Stimulated activated CD8-positive, alpha-beta memory T cell treated with anti-CD3 and anti-CD28 coated beads, Interleukin-7, amount 100 ng/mL, for 1 hour (primary cell): ENCODE data around the gene TBC1D22B.

Source experiments
- DNase-seq, 2 donors: peaks; one replicate each; pipeline ENCODE4 v3.0.0-alpha.2; 2020; ENCODE audit warnings: low read depth in 2 of 2

TBC1D22B gene, protein sequence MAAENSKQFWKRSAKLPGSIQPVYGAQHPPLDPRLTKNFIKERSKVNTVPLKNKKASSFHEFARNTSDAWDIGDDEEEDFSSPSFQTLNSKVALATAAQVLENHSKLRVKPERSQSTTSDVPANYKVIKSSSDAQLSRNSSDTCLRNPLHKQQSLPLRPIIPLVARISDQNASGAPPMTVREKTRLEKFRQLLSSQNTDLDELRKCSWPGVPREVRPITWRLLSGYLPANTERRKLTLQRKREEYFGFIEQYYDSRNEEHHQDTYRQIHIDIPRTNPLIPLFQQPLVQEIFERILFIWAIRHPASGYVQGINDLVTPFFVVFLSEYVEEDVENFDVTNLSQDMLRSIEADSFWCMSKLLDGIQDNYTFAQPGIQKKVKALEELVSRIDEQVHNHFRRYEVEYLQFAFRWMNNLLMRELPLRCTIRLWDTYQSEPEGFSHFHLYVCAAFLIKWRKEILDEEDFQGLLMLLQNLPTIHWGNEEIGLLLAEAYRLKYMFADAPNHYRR

DNA sequence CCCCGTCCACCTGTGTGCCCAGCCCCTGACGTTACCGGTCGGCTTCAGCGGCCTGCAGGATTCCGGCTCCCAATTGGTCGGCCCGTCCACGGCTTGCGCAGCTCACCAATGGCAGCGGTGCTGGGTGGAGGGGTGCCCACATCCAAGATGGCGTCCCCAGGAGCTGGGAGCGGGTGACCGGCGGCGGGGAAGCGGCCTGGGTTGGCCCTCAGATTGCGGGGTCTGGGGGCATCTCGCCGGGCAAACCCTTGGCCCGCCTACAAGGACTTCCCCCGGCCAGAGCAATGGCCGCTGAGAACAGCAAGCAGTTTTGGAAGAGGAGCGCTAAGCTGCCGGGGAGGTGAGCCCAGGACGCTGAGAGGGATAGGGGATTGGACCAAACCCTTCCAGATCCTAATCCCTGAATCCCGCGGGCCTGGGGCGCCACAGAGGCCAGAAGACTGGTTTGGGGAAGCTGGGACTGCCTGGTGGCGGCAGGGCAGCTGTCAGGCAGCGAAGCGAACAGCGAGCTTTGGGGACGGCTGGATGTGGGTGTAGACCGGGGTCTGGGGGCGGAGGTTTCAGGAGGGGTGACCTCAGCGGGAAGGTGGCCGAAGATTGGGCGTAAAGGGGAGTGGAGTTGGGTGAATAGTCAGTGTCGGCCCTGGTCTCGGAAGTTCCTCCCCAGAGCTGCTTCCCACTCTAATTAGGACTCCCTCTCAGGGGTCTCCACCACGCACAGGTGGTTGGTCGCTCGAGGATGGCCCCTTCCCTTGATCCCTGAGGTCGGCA, at the start of gene TBC1D22B, which contains the start of gene TMEM217:
TBC1D22B (plus strand) TSS at position 139 of the 771 bp plus-strand sequence; CDS start at position 285, 146 bp downstream.
TMEM217 (minus strand) TSS at position 511 of the 771 bp plus-strand sequence. CDS start 39,114 bp downstream, outside the sequence.
- DNase-seq, result peak; percentile 86 to 94

DNA sequence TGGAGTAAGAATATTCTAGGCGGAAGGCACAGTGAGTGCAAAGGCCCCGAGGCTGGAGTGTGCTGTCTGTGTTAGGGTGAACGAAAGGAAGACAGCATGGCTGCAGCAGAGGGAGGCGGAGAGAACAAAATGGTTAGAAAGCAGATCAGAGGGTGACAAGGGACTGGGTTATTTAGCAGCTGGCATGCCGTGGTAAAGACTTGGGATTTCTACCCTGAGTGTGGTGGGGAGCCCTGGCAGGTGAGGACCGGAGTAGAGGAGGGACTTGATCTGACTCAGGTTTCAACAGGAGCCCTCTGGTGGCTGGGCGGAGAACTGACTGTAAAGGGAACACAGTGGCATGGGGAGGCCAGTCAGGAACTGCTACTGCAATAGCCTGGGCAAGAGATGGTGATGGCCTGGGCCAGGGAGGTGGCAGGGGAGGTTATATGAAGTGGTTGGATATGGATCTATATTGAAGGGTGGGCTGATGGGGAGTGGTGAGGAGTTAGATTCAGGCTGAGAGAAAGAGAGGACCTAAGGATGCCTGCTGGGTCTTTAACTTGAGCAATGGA, 49.6 kb upstream of the TBC1D22B start:
- peak; percentile 70 to 86 for DNase-seq

DNA sequence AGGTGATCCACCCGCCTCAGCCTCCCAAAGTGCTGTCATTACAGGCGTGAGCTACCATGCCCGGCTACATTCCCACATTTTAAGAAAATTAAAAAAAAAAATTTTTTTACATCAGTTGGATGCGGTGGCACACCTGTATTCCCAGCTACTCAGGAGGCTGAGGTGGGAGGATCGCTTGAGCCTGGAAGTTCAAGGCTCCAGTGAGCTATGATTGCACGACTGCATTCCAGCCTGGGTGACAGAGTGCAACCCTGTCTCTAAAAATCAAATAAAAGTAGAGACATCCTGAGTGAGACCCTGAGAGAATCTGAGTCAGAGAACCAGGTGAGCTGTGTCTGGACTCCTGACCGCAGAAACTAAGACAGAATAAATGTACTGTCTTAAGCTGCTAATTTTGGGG, 48.8 kb upstream of the TBC1D22B start:
- no peak for DNase-seq

DNA sequence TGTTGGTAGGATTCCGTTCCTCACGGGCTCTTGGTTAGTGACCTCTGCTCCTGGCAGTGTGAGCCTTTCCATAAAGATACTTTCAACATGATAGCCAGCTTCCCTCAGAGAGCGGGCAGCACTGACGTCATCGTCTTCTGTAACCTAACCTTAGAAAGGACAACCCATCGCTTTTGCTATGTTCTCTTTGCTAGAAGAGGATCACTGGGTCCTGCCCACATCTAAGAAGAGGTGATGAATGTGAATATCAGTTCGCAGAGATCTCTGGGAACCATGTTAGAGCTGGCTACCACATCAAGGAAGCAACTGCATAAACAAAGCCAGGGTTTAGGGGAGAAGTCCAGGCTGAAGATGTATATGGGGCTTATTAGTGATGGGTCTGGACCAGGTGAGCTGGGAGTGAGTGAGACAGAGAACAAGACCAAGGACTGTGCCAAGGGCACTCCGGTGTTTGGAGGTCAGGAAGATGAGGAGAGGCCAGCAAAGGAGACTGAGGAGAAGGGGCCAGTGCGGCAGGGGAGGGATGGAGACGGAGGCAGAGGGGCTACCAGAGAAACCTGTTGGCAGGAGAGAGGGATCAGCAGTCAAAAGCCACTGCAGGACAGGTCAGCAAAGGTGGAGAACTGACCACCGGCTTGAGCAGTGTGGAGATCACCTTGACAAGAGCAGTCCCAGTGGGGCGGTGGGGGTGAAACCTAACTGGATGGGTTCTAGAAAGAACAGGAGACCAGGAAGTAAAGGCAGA, 47.9 kb upstream of the TBC1D22B start:
- DNase-seq, result no peak

DNA sequence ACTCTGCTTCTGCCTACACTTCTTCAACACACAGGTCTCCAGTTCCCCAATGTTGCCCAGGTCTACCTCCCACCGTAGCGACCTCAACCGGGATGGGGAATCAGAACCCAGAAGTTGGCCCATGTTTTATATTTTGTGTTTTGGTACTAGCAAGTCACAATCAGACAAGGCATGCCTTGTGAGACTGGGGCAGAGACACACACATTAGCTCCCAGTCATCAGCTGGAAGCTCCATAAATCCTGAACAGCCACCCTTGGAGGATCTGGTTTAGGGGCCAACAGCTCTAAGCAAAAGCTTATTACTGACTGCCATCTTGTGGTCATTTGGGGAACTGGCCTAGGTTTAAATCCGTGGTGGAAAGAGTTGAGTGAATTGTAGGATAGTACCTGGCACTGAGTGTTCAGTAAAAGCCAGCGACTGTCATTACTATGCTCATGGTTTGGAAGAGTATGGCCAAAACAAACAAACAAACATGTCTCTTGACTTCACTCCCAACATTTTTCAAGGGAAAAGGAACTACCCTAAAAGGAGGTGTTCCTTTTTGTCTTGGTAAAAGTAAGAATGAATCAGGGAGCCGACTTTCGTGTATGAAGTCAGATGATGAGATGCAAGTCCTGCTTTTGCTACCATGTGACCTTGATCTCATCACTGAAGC, 47.1 kb upstream of the TBC1D22B start:
- DNase-seq, result peak; percentile 67 to 68

DNA sequence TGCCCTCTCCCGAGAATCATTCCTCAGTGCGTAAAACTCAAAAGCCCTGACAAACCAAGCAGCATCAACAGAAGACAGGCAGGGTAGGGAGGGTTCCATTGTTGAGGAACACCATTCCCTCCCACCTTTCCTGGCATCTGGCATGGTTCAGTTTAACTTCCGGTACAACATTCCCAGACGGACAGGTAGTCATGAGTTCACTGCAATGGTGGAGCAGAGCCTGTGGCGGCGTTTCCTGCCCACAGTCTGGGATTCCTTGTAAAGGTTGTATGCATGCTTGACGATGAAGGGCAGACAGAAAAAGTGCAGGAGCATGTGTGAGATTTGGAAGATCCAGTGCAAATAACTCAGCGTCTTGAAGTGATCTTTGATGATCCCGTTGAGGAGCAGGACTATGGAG, 45.3 kb upstream of the TBC1D22B start:
- DNase-seq, result no peak

DNA sequence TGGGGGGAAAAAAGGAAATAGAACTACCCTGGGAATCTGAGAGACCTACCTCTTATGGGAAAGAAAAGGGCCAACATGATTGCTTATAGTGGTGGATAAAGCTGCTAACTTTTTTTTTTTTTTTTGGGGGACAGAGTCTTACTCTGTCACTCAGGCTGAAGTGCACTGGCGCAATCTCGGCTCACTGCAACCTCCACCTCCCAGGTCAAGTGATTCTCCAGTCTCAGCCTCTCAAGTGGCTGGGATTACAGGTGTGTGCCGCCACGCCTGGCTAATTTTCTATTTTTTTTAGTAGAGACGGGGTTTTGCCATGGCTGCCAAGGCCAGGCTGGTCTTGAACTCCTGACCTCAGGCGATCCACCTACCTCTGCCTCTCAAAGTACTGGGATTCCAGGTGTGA, 39.5 kb upstream of the TBC1D22B start:
- no peak for DNase-seq

DNA sequence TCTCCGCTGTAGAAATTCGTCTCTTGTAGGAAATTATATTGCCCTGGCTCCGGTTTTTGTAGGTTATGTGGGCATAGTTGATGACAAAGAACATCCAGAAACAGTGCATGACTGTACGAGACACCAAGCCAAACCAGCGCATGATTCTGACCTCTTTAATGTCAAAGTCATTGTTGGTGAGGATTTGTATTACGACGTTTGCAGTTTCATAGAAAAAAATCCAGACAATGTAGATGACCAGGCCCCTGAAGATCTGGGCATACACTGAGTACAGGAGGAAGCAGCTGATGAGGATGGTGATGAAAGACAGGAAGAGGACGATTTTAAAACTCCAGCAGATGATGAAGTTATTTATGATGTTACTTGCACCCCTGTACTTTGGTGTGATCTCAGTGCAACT, 39.1 kb upstream of the TBC1D22B start:
- DNase-seq, result no peak

DNA sequence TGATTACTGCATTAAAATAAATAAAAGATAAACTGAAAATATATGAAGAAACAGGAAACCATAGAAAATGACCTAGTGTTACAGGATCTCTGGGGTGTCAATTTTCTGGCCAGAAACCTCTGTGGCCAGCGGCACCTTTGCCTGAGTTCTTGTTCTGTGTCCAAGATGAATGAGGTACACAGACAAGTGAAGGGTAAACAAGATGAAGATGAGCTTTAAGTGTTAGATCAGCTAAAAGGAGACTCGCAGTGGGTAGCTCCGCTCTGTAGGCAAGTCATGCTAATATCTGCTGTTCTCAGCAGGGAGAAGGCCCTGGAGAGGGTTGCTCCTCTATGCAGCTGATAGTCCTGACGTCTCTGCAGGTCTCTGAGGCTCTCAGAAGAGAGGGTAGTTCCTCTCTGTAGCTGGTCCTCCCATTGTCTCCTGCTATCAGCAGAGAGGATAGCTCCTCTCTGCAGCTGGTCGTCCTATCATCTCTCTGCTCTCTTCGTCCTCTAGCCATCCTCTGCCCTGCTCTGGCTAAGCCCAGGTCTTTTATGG, 35.9 kb upstream of the TBC1D22B start:
- no peak for DNase-seq

DNA sequence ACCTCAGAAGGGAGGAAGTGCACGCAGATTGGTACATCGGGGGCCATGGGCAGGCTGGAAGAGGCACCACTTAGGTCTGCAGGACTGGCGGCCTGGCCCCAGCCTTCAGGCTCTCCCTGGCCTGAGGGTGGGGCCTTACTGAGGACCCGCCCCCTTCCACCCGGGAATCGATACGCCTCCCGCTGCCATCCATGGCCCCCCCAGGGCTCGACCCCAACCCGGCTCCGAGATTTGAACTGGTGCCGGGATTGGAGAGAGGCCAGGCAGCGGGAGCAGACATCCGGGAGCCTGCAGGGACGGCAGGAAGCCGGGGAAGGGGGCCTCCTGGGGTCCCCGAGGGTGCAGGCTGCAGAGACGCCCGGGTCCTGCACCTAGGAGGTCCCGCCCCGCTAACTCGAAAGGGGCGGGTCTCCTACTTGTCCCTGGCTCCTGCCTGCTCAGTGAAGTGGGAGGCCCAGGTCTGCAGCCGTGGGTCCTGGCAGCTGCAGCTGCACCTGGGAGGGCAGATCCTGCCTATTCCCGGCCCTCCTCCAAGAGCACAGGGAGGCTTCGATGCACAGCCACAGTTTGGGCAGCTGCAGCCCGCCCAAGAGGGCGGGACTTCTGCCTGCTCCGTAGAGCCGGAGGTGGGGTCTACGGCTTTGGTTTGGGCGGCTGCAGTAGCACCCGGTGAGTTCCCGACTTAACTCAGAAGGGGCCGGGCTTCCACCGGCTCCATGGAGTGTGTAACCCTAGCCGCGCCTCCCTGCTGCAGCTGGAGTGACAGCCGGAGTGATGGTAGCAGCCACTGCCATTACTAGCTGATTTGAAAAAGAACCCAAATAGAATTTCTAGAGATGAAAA, 35.2 kb upstream of the TBC1D22B start:
- DNase-seq, result peak in 1 of 2 donors; percentile 27

DNA sequence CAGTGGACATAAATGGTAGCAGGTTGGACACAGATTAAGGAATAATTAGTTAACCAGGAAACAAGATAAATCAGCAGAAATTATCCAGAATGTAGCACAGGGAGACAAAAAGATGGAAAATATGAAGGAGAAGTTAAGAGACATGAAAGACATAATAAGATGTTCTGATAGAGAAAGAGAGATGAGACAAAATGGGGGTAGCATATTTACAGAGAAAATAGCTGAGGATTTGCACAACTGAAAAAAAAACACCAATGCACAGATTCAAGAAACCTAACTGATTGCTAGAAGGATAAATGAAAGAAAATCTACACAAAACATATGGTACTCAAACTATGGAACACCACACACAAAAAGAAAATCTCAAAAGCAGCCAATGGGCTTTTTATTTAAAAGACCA, 34.6 kb upstream of the TBC1D22B start:
- DNase-seq, result no peak

DNA sequence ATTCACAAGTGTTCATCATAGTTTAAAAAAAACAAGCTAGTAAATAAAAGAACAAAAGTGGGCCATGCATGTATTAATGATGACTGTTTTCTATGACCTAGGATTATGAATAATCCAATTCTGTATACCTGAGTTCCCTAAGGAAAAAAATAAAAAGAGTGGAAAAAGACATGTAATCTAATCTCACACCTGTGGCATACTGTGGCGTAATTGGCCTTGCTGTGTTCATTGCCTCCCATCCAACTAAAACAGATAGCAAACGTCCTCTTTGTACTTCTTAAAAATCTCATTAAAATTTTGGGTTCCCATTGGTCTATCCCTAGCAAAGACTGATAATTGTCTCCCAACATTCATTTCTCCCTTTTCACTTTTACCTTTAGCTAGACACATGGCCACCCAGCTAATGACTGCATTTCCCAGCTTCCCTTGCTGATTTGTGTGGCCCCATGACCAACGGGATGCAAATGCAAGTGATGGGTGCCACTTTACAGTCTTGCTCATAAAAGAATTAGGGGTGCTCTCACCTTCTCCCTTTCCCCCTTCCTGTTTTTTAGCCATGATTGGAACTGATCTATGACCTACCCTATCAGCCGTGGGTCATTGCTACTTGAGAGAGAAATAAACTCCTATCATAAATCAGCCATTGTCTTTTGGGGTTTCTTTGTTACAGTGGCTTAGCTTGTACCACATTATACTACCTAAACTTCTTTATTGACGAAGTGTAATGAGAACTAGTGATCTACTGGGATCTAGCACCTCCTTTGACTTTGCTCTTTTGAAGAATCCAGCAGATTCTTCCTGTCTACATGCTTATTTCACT, 32.0 kb upstream of the TBC1D22B start:
- DNase-seq, result no peak

DNA sequence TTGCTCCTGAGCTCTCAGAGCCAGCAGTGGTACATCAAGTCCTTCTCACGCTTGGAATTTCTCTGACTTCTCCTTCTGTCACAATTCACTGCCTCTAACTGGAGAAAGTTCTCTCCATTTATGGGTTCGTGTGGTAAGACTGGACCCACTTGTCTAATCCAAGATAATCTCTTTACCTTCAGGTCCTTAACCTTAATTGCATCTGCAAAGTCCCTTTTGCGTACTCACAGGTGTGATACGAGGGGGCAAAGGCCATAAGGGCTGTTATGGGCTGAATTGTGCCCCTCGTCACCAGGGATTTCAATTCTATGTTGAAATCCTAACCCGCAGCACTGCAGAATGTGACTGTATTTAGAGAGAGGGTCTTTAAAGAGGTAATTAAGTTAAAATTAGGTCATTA, 27.5 kb upstream of the TBC1D22B start:
- DNase-seq, result no peak

DNA sequence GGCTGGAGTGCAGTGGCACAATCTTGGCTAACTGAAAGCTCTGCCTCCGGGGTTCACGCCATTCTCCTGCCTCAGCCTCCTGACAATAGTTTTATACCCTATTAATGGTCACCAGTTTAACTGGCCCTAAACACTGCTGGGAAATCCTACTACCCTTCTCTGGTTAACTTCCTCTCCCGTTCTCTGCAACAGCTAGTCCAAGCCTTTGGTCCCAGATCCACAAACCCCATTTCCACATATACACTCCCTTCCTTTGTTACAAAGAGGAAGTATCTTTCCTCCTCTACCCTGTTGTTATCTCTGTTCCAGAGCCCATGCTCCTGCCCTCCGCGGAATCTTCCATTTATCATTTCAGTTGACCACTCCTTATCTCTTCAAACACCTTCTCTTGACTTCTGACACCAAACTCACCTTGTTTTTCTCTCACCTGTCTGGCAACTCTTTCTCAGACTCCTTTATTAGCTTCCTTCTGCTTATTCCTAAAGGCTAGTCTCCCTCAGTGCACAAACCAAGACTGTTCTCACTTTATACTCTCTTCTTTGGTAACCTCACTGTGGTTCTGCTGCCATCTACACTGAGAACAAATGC, 25.0 kb upstream of the TBC1D22B start:
- no peak for DNase-seq

DNA sequence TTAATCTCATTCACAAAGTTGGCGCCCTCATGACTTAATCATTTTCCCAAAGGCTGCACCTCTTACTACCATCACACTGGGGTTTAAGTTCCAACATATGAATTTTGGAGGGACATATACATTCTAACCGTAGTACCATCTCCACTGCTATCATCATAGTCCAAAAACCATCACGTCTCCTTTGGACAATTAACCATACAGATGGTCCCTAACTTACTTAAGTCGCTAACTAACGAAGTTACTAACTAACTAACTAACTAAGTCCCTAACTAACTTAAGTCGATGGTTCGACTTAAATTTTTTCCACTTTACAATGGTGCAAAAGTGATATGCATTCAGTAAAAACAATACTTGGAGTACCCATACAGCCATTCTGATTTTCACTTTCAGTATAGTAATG, 24.0 kb upstream of the TBC1D22B start:
- no peak for DNase-seq

DNA sequence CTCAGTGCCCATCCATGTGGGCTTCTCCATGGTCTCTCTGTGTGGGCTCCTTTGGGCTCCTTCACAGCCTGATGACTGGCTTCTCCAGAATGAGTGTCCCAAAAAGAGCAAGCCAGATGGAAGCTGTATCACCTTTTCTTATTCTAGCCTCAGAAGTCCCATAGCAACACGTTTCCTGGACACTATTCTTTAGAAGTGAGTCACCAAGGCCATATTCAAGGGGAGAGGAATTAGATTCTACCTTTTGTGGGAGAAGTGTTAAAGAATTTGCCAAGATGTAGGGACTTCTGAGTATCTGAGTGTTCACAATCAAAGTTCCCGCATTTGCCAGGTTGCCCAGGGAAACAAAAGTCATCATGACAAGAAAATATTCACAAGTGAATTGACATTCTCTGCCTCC, 20.7 kb upstream of the TBC1D22B start:
- DNase-seq, result no peak

DNA sequence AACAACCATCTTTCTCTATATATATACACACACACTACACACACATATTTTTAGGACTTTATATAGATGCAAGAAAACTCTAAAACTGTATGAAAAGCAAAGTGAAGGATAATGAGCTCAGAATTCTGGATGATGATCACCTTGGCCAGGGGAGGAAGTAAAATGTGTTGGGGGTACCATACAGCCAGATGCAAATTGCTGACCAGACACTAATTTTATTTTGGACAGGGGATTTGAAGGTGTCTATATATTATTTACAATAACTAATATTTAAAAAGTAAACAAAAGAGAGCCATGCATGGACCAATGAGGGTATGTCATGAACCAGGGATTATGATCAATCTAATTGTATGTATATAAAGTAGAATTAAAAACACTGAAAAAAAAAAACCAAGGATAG, 19.8 kb upstream of the TBC1D22B start:
- no peak for DNase-seq

DNA sequence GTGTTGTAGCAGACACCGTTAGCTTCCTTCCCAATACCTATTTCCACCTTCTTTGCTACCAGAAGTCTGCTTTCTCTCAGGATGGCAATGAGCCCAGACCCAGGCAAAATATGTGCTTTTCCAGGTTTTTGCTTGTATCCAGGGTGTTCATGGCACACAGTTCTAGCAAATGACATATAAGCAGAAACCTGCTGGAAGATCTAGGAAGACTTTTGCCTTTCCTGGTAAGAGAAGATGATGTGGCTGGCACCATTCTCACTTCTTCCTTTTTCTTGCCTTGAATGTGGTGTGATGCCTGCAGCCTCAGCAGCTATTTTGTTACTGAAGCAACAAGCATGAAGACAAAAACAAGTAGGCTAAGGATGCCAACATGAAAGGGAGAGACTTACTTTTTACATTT, 19.2 kb upstream of the TBC1D22B start:
- no peak for DNase-seq

DNA sequence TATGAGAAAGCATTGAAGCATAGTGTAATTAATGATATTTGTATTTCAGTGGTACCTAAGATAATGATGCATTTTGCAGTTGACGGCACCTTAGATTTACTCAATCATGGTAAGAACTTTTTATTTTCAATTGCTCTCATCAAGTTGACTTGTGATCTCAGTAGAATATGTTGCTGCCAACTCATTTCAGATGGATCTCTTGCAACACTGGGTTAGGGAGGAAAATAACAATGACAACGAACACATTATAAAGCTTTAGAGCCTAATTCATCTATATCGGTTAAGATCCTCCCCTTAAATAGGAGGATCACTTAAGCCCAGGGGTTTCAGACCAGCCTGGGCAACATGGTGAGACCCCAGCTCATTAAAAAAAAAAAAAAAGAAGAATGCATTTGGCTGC, 18.0 kb upstream of the TBC1D22B start:
- no peak for DNase-seq
